ENCODE results near the gene KRT39. TPM values are rescaled to one million over a fixed set of nuclear protein-coding genes. Genes with fewer than 3 reads are reported as not detected.
"Not testable (repeated sequence)": the region's sequence is repeated elsewhere in the genome, so short reads cannot be mapped to it uniquely, and the experiment has no call there.

KRT39 gene
- total RNA-seq, 1 experiment from 2014 or later = not detected

GRCh38 chr17:40922239-40922638 lies 44.5 kb downstream of the KRT39 start (continued):
- TF ChIP-seq, protein P1, sequence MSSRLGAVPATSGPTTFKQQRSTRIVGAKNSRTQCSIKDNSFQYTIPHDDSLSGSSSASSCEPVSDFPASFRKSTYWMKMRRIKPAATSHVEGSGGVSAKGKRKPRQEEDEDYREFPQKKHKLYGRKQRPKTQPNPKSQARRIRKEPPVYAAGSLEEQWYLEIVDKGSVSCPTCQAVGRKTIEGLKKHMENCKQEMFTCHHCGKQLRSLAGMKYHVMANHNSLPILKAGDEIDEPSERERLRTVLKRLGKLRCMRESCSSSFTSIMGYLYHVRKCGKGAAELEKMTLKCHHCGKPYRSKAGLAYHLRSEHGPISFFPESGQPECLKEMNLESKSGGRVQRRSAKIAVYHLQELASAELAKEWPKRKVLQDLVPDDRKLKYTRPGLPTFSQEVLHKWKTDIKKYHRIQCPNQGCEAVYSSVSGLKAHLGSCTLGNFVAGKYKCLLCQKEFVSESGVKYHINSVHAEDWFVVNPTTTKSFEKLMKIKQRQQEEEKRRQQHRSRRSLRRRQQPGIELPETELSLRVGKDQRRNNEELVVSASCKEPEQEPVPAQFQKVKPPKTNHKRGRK (CRISPR knock-in tag; IDR thresholded peaks at IDR 0.05; ENCODE audit: borderline replicate concordance) = no peak
- TF ChIP-seq FOXK1 (CRISPR knock-in tag; IDR thresholded peaks at IDR 0.05) = no peak
- TF ChIP-seq AFF4 (CRISPR knock-in tag; IDR thresholded peaks at IDR 0.05; ENCODE audit: borderline replicate concordance) = no peak
- no peak for TF ChIP-seq NR3C1 (CRISPR knock-in tag; conservative IDR thresholded peaks at IDR 0.05; ENCODE audit: low read depth)

DNA sequence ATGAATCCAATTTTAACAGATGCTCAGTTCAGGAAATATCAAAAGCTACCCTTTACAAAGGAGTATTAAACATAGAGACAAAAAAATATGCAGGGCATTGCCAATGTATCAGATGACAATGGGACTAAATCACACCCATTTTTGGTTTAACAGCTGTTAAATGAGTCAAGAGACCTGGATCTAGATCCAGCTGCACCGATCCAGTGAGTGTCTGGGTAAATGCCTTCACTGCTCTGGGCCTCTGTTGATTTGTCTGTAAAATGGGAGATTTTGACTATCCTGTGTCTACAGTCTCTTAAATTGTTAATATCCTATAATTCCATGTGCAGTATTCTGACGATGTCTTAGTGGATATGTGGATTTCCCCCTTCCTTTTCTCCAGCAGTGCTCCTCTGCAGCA lies 45.7 kb downstream of the KRT39 start:
- ChIA-PET CTCF (no interaction called here), POLR2A (no interaction called here)
- peaks cover 3% of the 10 kb centered on the region; the same call in 1 of the 2 replicates for H3K27me3 Mint-ChIP-seq (ENCODE audit: low read depth)
- ATAC-seq (no peak), DNase-seq (ENCODE audit: low spot score) (no peak)
- no peaks in the 10 kb centered on the region for H3K9me3 Mint-ChIP-seq
- H3K27ac Mint-ChIP-seq = no peak overlapping the region
- H3K4me1 Mint-ChIP-seq = peaks cover 2% of the 10 kb centered on the region
- no peak overlapping the region for H3K4me3 Mint-ChIP-seq
- TF ChIP-seq CREB1 (CRISPR knock-in tag; IDR thresholded peaks at IDR 0.05) (no peak), NFATC4 (CRISPR knock-in tag; IDR thresholded peaks at IDR 0.05) (no peak), ATF2 (CRISPR knock-in tag; IDR thresholded peaks at IDR 0.05; ENCODE audit: borderline replicate concordance, low read depth) (no peak), FOXP1 (CRISPR knock-in tag; IDR thresholded peaks at IDR 0.05; ENCODE audit: borderline replicate concordance) (no peak)
- TF ChIP-seq, protein P2, sequence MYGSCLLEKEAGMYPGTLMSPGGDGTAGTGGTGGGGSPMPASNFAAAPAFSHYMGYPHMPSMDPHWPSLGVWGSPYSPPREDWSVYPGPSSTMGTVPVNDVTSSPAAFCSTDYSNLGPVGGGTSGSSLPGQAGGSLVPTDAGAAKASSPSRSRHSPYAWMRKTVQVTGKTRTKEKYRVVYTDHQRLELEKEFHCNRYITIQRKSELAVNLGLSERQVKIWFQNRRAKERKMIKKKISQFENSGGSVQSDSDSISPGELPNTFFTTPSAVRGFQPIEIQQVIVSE (CRISPR knock-in tag; IDR thresholded peaks at IDR 0.05; ENCODE audit: borderline replicate concordance) = no peak
- TF ChIP-seq, protein P3, sequence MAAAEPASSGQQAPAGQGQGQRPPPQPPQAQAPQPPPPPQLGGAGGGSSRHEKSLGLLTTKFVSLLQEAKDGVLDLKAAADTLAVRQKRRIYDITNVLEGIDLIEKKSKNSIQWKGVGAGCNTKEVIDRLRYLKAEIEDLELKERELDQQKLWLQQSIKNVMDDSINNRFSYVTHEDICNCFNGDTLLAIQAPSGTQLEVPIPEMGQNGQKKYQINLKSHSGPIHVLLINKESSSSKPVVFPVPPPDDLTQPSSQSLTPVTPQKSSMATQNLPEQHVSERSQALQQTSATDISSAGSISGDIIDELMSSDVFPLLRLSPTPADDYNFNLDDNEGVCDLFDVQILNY (CRISPR knock-in tag; IDR thresholded peaks at IDR 0.05) = no peak
- no peaks in the 10 kb centered on the region for H3K36me3 Mint-ChIP-seq

DNA sequence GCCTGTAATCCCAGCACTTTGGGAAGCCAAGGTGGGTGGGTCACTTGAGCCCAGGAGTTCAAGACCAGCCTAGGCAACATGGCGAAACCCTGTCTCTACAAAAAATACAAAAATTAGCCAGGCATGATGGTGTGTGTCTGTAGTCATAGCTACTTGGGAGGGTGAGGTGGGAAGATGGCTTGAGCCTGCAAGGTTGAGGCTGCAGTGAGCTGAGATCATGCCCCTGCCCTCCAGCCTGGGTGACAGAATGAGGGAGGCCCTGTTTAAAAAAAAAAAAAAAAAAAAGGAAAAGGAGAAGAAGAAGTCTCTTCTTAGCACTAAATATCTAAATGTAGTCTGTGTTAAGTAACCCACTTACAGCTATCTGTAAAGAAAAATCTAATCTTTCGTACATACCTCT lies 49.6 kb downstream of the KRT39 start:
- H3K4me1 Mint-ChIP-seq; H3K36me3 Mint-ChIP-seq; ATAC-seq; H3K4me3 Mint-ChIP-seq; DNase-seq (ENCODE audit: low spot score); H3K27ac Mint-ChIP-seq; H3K9me3 Mint-ChIP-seq; H3K27me3 Mint-ChIP-seq (ENCODE audit: low read depth): not testable (repeated sequence)
- CTCF ChIA-PET = interaction anchor here (1.3 kb wide), 1 partner anchor 405 kb away, joined by 4 read pairs; no protein-coding TSS in a partner anchor
- POLR2A ChIA-PET = interaction anchor here (0.7 kb wide), 1 partner anchor 229 kb away, joined by 7 read pairs; no protein-coding TSS in a partner anchor

- H3K27me3 Mint-ChIP-seq (ENCODE audit: low read depth) = no peaks in the 10 kb centered on the region
- H3K4me3 Mint-ChIP-seq = no peak overlapping the region
- CTCF ChIA-PET = interaction anchor here (0.6 to 1.3 kb wide), 3 partner anchors 53 to 494 kb away, joined by 3 to 5 read pairs (median 4); no protein-coding TSS in a partner anchor
- no peaks in the 10 kb centered on the region for H3K9me3 Mint-ChIP-seq
- no peaks in the 10 kb centered on the region for H3K36me3 Mint-ChIP-seq
- ATAC-seq (no peak), DNase-seq (ENCODE audit: low spot score) (no peak)
- no peak overlapping the region for H3K27ac Mint-ChIP-seq
- no peaks in the 10 kb centered on the region for H3K4me1 Mint-ChIP-seq
- POLR2A ChIA-PET = interaction anchor here (0.7 kb wide), 1 partner anchor 230 kb away, joined by 7 read pairs; no protein-coding TSS in a partner anchor
- no peak for TF ChIP-seq NFYB (CRISPR knock-in tag; conservative IDR thresholded peaks at IDR 0.05; ENCODE audit: low read depth)
- TF ChIP-seq, protein P4, sequence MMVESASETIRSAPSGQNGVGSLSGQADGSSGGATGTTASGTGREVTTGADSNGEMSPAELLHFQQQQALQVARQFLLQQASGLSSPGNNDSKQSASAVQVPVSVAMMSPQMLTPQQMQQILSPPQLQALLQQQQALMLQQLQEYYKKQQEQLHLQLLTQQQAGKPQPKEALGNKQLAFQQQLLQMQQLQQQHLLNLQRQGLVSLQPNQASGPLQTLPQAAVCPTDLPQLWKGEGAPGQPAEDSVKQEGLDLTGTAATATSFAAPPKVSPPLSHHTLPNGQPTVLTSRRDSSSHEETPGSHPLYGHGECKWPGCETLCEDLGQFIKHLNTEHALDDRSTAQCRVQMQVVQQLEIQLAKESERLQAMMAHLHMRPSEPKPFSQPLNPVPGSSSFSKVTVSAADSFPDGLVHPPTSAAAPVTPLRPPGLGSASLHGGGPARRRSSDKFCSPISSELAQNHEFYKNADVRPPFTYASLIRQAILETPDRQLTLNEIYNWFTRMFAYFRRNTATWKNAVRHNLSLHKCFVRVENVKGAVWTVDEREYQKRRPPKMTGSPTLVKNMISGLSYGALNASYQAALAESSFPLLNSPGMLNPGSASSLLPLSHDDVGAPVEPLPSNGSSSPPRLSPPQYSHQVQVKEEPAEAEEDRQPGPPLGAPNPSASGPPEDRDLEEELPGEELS (CRISPR knock-in tag; IDR thresholded peaks at IDR 0.05) = no peak
- TF ChIP-seq, protein P3 (CRISPR knock-in tag; IDR thresholded peaks at IDR 0.05) = no peak
- no peak for TF ChIP-seq CREM (CRISPR knock-in tag; IDR thresholded peaks at IDR 0.05)
- no peak for TF ChIP-seq FOXP1 (CRISPR knock-in tag; IDR thresholded peaks at IDR 0.05; ENCODE audit: borderline replicate concordance)
- no peak for TF ChIP-seq CREB1 (CRISPR knock-in tag; IDR thresholded peaks at IDR 0.05)
- no peak for TF ChIP-seq FOXK1 (CRISPR knock-in tag; IDR thresholded peaks at IDR 0.05)
- TF ChIP-seq SMAD3 (CRISPR knock-in tag; IDR thresholded peaks at IDR 0.05; ENCODE audit: borderline replicate concordance) = no peak
- TF ChIP-seq ZNF317 (CRISPR knock-in tag; IDR thresholded peaks at IDR 0.05; ENCODE audit: borderline replicate concordance, low read depth) = no peak
- no peak for TF ChIP-seq ATF1 (CRISPR knock-in tag; IDR thresholded peaks at IDR 0.05)
- TF ChIP-seq SOX15 (CRISPR knock-in tag; IDR thresholded peaks at IDR 0.05) = no peak
- no peak for TF ChIP-seq GTF2I (CRISPR knock-in tag; conservative IDR thresholded peaks at IDR 0.05)
These were observed 50.4 kb downstream of the KRT39 start for GRCh38 chr17:40916366-40916765.
